SK-N-SH treated with all-trans-retinoic acid at 6 μM for 48 hours (cell line): ENCODE data around the gene SCO1.
"Not testable (repeated sequence)": the region's sequence is repeated elsewhere in the genome, so short reads cannot be mapped to it uniquely, and the experiment has no call there.

Source experiments
- ATAC-seq: fragments of 200-7000 bp; cut with Tn5 transposase; 3 replicates; pipeline ENCODE4 v1.9.1; 2020; ENCODE audit warnings: mild to moderate bottlenecking, moderate library complexity
- ARNTL ChIP-seq: fragments of 450-650 bp; formaldehyde crosslinking; IDR thresholded peaks from 2 replicates; pipeline ENCODE4 v1.5.0; 2020; ENCODE audit warnings: low read depth, mild to moderate bottlenecking, moderate library complexity, borderline replicate concordance
- CSRNP3 ChIP-seq: fragments of 250-450 bp; sonication (Bioruptor Pico); IDR thresholded peaks from 2 replicates; pipeline ENCODE4 v1.5.1; 2021; ENCODE audit warnings: mild to moderate bottlenecking, moderate library complexity
- ESRRG ChIP-seq: fragments of 250-450 bp; sonication (Bioruptor Pico); IDR thresholded peaks from 2 replicates; pipeline ENCODE4 v1.6.1; 2021; ENCODE audit warnings: mild to moderate bottlenecking
- GLIS3 ChIP-seq: fragments of 250-450 bp; sonication (Bioruptor Pico); IDR thresholded peaks from 2 replicates; pipeline ENCODE4 v1.5.0; 2020; ENCODE audit warnings: mild to moderate bottlenecking, moderate library complexity
- OSR1 ChIP-seq: fragments of 250-450 bp; sonication (Bioruptor Pico); IDR thresholded peaks from 2 replicates; pipeline ENCODE4 v1.8.0; 2022; ENCODE audit warnings: moderate library complexity, mild to moderate bottlenecking, inconsistent platforms
- PPARA ChIP-seq: fragments of 250-450 bp; sonication (Bioruptor Pico); IDR thresholded peaks from 2 replicates; pipeline ENCODE4 v1.5.0; 2020; ENCODE audit warnings: mild to moderate bottlenecking, borderline replicate concordance
- RARB ChIP-seq: fragments of 250-450 bp; sonication (Bioruptor Pico); IDR thresholded peaks from 2 replicates; pipeline ENCODE4 v1.8.0; 2021; ENCODE audit warnings: mild to moderate bottlenecking, moderate library complexity
- TCF4 ChIP-seq: fragments of 250-450 bp; sonication (Bioruptor Pico); IDR thresholded peaks from 2 replicates; pipeline ENCODE4 v1.8.0; 2021; ENCODE audit warnings: mild to moderate bottlenecking, moderate library complexity, borderline replicate concordance
- TOX ChIP-seq: fragments of 250-450 bp; sonication (Bioruptor Pico); IDR thresholded peaks from 2 replicates; pipeline ENCODE4 v1.8.0; 2021; ENCODE audit warnings: mild to moderate bottlenecking, moderate library complexity, borderline replicate concordance
- TSHZ2 ChIP-seq: fragments of 250-450 bp; sonication (Bioruptor Pico); IDR thresholded peaks from 2 replicates; pipeline ENCODE4 v1.5.0; 2020; ENCODE audit warnings: mild to moderate bottlenecking, moderate library complexity
- ZC3H10 ChIP-seq: fragments of 250-450 bp; sonication (Bioruptor Pico); IDR thresholded peaks from 2 replicates; pipeline ENCODE4 v1.5.1; 2021; ENCODE audit warnings: mild to moderate bottlenecking, moderate library complexity
- ZFP3 ChIP-seq: fragments of 250-450 bp; sonication (Bioruptor Pico); IDR thresholded peaks from 2 replicates; pipeline ENCODE4 v1.5.0; 2020; ENCODE audit warnings: mild to moderate bottlenecking, moderate library complexity
- ZFP30 ChIP-seq: fragments of 450-650 bp; formaldehyde crosslinking; IDR thresholded peaks from 2 replicates; pipeline ENCODE4 v1.5.0; 2022; ENCODE audit warnings: mild to moderate bottlenecking, moderate library complexity
- ZNF565 ChIP-seq: fragments of 450-650 bp; formaldehyde crosslinking; conservative IDR thresholded peaks from 2 replicates; pipeline ENCODE4 v1.5.0; 2020; ENCODE audit warnings: low read depth, mild to moderate bottlenecking, moderate library complexity
- ZNF70 ChIP-seq: fragments of 450-650 bp; formaldehyde crosslinking; IDR thresholded peaks from 2 replicates; pipeline ENCODE4 v1.5.0; 2020; ENCODE audit warnings: mild to moderate bottlenecking, moderate library complexity
- ZNF8 ChIP-seq: fragments of 450-650 bp; formaldehyde crosslinking; IDR thresholded peaks from 2 replicates; pipeline ENCODE4 v1.5.0; 2020; ENCODE audit warnings: mild to moderate bottlenecking, moderate library complexity
- TF ChIP-seq, protein P1 (sequence below): fragments of 250-450 bp; sonication (Bioruptor Pico); IDR thresholded peaks from 2 replicates; pipeline ENCODE4 v1.5.1; 2020; ENCODE audit warnings: low read depth, mild to moderate bottlenecking, moderate library complexity
- TF ChIP-seq, protein P2 (sequence below): fragments of 250-450 bp; sonication (Bioruptor Pico); IDR thresholded peaks from 2 replicates; pipeline ENCODE4 v1.8.0; 2021; ENCODE audit warnings: low read depth, mild to moderate bottlenecking, moderate library complexity, borderline replicate concordance
- TF ChIP-seq, protein P3 (sequence below): fragments of 250-450 bp; sonication (Bioruptor Pico); IDR thresholded peaks from 2 replicates; pipeline ENCODE4 v1.8.0; 2020; ENCODE audit warnings: mild to moderate bottlenecking, moderate library complexity, borderline replicate concordance

SCO1 gene

GRCh38 chr17:10731408-10731879, 34.1 kb upstream of the SCO1 start:
- no peak for ATAC-seq

DNA sequence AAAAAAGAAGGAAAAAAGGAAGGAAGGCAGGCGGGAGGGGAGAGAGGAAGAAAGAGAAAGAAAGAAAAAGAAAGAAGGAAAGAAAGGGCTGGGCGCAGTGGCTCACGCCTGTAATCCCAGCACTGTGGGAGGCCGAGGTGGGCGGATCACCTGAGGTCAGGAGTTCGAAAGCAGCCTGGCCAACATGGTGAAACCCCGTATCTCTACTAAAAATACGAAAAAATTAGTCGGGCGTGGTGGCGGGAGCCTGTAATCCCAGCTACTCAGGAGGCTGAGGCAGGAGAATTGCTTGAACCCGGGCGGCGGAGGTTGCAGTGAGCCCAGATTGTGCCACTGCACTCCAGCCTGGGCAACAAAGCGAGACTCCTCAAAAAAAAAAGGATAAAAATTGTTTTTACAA, 32.9 kb upstream of the SCO1 start:
- not testable (repeated sequence) for ATAC-seq

More at GRCh38 chr17:10731408-10731879, 34.1 kb upstream of the SCO1 start:
- TF ChIP-seq, protein P1, sequence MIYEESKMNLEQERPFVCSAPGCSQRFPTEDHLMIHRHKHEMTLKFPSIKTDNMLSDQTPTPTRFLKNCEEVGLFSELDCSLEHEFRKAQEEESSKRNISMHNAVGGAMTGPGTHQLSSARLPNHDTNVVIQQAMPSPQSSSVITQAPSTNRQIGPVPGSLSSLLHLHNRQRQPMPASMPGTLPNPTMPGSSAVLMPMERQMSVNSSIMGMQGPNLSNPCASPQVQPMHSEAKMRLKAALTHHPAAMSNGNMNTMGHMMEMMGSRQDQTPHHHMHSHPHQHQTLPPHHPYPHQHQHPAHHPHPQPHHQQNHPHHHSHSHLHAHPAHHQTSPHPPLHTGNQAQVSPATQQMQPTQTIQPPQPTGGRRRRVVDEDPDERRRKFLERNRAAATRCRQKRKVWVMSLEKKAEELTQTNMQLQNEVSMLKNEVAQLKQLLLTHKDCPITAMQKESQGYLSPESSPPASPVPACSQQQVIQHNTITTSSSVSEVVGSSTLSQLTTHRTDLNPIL (CRISPR knock-in tag), result no peak
- TF ChIP-seq ZFP30 (CRISPR knock-in tag), result no peak
- no peak for TF ChIP-seq CSRNP3 (CRISPR knock-in tag)
- no peak for TF ChIP-seq ZFP3
- TF ChIP-seq PPARA (CRISPR knock-in tag), result no peak
- TF ChIP-seq ESRRG (CRISPR knock-in tag), result no peak
- TF ChIP-seq ZNF70 (CRISPR knock-in tag), result no peak
- no peak for TF ChIP-seq ARNTL (CRISPR knock-in tag)
- no peak for TF ChIP-seq RARB (CRISPR knock-in tag)
- no peak for TF ChIP-seq TOX
- TF ChIP-seq ZNF565 (CRISPR knock-in tag), result no peak
- TF ChIP-seq, protein P2, sequence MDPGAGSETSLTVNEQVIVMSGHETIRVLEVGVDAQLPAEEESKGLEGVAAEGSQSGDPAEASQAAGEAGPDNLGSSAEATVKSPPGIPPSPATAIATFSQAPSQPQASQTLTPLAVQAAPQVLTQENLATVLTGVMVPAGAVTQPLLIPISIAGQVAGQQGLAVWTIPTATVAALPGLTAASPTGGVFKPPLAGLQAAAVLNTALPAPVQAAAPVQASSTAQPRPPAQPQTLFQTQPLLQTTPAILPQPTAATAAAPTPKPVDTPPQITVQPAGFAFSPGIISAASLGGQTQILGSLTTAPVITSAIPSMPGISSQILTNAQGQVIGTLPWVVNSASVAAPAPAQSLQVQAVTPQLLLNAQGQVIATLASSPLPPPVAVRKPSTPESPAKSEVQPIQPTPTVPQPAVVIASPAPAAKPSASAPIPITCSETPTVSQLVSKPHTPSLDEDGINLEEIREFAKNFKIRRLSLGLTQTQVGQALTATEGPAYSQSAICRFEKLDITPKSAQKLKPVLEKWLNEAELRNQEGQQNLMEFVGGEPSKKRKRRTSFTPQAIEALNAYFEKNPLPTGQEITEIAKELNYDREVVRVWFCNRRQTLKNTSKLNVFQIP (CRISPR knock-in tag), result no peak

- peak; percentile 40; the same call in 1 of the 2 replicates for TF ChIP-seq ZFP3
- TF ChIP-seq RARB (CRISPR knock-in tag), result no peak
- TF ChIP-seq TSHZ2, result 0 out of 2 replicates have a peak, but pooled peaks have one; percentile 25
- TF ChIP-seq, protein P3, sequence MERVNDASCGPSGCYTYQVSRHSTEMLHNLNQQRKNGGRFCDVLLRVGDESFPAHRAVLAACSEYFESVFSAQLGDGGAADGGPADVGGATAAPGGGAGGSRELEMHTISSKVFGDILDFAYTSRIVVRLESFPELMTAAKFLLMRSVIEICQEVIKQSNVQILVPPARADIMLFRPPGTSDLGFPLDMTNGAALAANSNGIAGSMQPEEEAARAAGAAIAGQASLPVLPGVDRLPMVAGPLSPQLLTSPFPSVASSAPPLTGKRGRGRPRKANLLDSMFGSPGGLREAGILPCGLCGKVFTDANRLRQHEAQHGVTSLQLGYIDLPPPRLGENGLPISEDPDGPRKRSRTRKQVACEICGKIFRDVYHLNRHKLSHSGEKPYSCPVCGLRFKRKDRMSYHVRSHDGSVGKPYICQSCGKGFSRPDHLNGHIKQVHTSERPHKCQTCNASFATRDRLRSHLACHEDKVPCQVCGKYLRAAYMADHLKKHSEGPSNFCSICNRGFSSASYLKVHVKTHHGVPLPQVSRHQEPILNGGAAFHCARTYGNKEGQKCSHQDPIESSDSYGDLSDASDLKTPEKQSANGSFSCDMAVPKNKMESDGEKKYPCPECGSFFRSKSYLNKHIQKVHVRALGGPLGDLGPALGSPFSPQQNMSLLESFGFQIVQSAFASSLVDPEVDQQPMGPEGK (CRISPR knock-in tag), result 0 out of 2 replicates have a peak, but pooled peaks have one; percentile 18
- peak; percentile 96 for ATAC-seq
Measured at GRCh38 chr17:10729334-10730193, 32.2 kb upstream of the SCO1 start, which contains the start of gene TMEM220. Gene TMEM220 (minus strand): TSS chr17:10730023. CDS start chr17:10729851, 172 bp downstream.

GRCh38 chr17:10728331-10728892, 31.1 kb upstream of the SCO1 start:
- TF ChIP-seq, protein P3 (CRISPR knock-in tag), result no peak
- no peak for TF ChIP-seq RARB (CRISPR knock-in tag)
- no peak for TF ChIP-seq GLIS3 (CRISPR knock-in tag)
- no peak for TF ChIP-seq ZFP3
- no peak for TF ChIP-seq OSR1
- TF ChIP-seq PPARA (CRISPR knock-in tag), result no peak
- no peak for TF ChIP-seq ZNF8 (CRISPR knock-in tag)
- TF ChIP-seq, protein P2 (CRISPR knock-in tag), result no peak
- no peak for TF ChIP-seq TCF4 (CRISPR knock-in tag)
- TF ChIP-seq, protein P1 (CRISPR knock-in tag), result no peak
- no peak for TF ChIP-seq ZC3H10 (CRISPR knock-in tag)
- ATAC-seq, result no peak
